ENCODE results near the gene RB1.

GRCh38 chr13:48318377-48318811, 14.8 kb downstream of the RB1 start:
- no peak for TF ChIP-seq EZH2 (IDR thresholded peaks at IDR 0.05; ENCODE audit: insufficient read depth, poor library complexity, severe bottlenecking)
- TF ChIP-seq EZH2phosphoT487 (IDR thresholded peaks at IDR 0.05; ENCODE audit: insufficient read depth, low read depth): no peak
